ENCODE data around the gene DZIP1. TPM values are rescaled to one million over a fixed set of nuclear protein-coding genes. Genes with fewer than 3 reads are reported as not detected.

Gene DZIP1
- total RNA-seq, 1 experiment from 2014 or later, result 0.17 TPM

DNA sequence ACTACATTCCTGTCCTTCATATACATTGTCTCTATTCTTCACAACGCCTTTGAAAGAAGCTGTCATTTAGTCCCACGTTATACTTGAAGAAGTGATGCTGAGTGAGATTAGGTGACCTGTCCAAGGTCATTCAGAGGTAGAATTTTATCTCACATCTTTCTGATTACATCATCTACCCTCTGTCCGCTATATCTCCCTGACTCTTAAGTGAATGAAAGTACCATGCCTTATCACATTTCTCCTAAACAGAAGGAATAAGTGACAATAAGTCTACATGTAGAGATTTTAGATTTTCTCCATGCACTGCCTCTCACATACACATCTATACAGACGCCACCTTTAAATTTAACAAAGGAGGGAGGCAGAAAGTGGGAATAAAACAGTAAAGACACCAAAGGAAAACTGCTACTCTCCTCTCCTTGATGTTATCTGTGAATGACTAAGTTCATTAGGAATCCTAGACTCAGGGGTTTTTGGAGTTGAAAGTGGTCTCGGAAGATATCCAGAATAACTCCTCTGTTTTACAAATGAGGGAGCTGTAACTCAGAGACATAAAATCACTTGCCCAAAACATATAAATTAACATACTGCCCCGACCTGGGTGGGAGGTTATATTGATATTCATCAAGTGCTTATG is 96.9 kb downstream of the DZIP1 start:
- no peak for ATAC-seq
- H3K79me2 ChIP-seq (ENCODE audit: insufficient read depth, low read length), result no peaks in the 10 kb centered on the region
- H3K9me3 ChIP-seq (ENCODE audit: control insufficient read depth in 1 of 2, insufficient read depth in 1 of 2, low read depth in 1 of 2, low read length in 2 of 2), result no peaks in the 10 kb centered on the region
- no peak overlapping the region for H3K9ac ChIP-seq (ENCODE audit: low read length)
- TF ChIP-seq REST (IDR thresholded peaks at IDR 0.05; ENCODE audit: low read depth) (no peak), CBX3 (IDR thresholded peaks at IDR 0.05; ENCODE audit: low read depth) (no peak), POLR2AphosphoS5 (IDR thresholded peaks at IDR 0.05; ENCODE audit: low read depth, low read length) (no peak), FOSL1 (IDR thresholded peaks at IDR 0.05; ENCODE audit: low read depth) (no peak), SIN3A (IDR thresholded peaks at IDR 0.05; ENCODE audit: low read depth) (no peak)
- TF ChIP-seq, protein P1, sequence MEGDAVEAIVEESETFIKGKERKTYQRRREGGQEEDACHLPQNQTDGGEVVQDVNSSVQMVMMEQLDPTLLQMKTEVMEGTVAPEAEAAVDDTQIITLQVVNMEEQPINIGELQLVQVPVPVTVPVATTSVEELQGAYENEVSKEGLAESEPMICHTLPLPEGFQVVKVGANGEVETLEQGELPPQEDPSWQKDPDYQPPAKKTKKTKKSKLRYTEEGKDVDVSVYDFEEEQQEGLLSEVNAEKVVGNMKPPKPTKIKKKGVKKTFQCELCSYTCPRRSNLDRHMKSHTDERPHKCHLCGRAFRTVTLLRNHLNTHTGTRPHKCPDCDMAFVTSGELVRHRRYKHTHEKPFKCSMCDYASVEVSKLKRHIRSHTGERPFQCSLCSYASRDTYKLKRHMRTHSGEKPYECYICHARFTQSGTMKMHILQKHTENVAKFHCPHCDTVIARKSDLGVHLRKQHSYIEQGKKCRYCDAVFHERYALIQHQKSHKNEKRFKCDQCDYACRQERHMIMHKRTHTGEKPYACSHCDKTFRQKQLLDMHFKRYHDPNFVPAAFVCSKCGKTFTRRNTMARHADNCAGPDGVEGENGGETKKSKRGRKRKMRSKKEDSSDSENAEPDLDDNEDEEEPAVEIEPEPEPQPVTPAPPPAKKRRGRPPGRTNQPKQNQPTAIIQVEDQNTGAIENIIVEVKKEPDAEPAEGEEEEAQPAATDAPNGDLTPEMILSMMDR (IDR thresholded peaks at IDR 0.05 in 2 of 3, conservative IDR thresholded peaks at IDR 0.05 in 1 of 3; ENCODE audit: borderline replicate concordance in 1 of 3, insufficient read depth in 1 of 3, low read depth in 2 of 3, low read length in 2 of 3), result no peak
- TF ChIP-seq, protein P2, sequence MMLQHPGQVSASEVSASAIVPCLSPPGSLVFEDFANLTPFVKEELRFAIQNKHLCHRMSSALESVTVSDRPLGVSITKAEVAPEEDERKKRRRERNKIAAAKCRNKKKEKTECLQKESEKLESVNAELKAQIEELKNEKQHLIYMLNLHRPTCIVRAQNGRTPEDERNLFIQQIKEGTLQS (IDR thresholded peaks at IDR 0.05), result no peak
- 0 out of 4 replicates have a peak, but pooled peaks cover 0 to 2% of the 10 kb centered on the region in 2 experiments for H3K4me1 ChIP-seq (ENCODE audit: control insufficient read depth in 1 of 2, insufficient read depth in 2 of 2, low read length in 2 of 2)
- ChIA-PET RAD21 (ENCODE audit: low non-redundant PET in 1 of 2, low total read pairs in 2 of 2, uncharacterized antibody in 2 of 2, unreplicated experiment in 2 of 2) (no interaction called here), CTCF (no interaction called here), POLR2A (no interaction called here)
- no peak for DNase-seq (ENCODE audit: low read depth, low spot score)
- H3K27ac ChIP-seq (ENCODE audit: low read depth, low read length), result no peak overlapping the region
- no peaks in the 10 kb centered on the region for H3K36me3 ChIP-seq (ENCODE audit: control insufficient read depth in 1 of 2, insufficient read depth in 2 of 2, low read length in 2 of 2)
- H3K4me2 ChIP-seq (ENCODE audit: low read length), result no peak overlapping the region
- no peaks in the 10 kb centered on the region for H3K9me2 ChIP-seq (ENCODE audit: insufficient read depth)
- no peaks in the 10 kb centered on the region for H4K20me1 ChIP-seq (ENCODE audit: insufficient read depth)
- no peak overlapping the region for H3K4me3 ChIP-seq (replicated peaks in 1 of 2; ENCODE audit: low read depth in 1 of 2, low read length in 2 of 2)
- H2AFZ ChIP-seq (ENCODE audit: low read depth, low read length, poor library complexity, severe bottlenecking), result no peak overlapping the region
- BruUV-seq (replicated peaks), result no TSS peak
- intact Hi-C loops (cut with micrococcal nuclease), result no loop called here
- no peaks in the 10 kb centered on the region for H3K27me3 ChIP-seq (ENCODE audit: insufficient read depth, low read length)

Data from HCT116 (cell line).